ENCODE data around the gene THEMIS2.

GRCh38 chr1:27879374-27880082, 7.2 kb downstream of the THEMIS2 start:
- TF ChIP-seq POLR2A (IDR thresholded peaks at IDR 0.05; ENCODE audit: extremely low read depth, insufficient read length) = no peak
- TF ChIP-seq, protein P1, sequence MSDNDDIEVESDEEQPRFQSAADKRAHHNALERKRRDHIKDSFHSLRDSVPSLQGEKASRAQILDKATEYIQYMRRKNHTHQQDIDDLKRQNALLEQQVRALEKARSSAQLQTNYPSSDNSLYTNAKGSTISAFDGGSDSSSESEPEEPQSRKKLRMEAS (IDR thresholded peaks at IDR 0.05; ENCODE audit: low read depth, low read length) = no peak

All from NB4 (cell line).